HEK293 (cell line): ENCODE results near the gene MAP4K2.

Experiments used
- CTCF ChIP-seq: fragments of 450-650 bp; formaldehyde crosslinking; IDR thresholded peaks from 2 replicates; pipeline ENCODE4 v1.5.1; 2016; ENCODE audit warnings: missing biosample characterization, missing genetic modification characterization
- ZBTB6 ChIP-seq: fragments of 450-650 bp; formaldehyde crosslinking; IDR thresholded peaks from 2 replicates; pipeline ENCODE4 v1.5.1; 2017; ENCODE audit warnings: missing biosample characterization, missing genetic modification characterization
- ZNF274 ChIP-seq, 2 experiments: fragments of 200-500 bp in 1 of 2; fragments of 450-650 bp in 1 of 2; sonication (Bioruptor generic) in 1 of 2; formaldehyde crosslinking in 1 of 2; IDR thresholded peaks; 2 replicates each; pipeline versions ENCODE4 v1.5.1 to v1.6.1; 2014 to 2016; ENCODE audit warnings: borderline replicate concordance in 1 of 2, inconsistent platforms in 1 of 2, low read length in 1 of 2, missing biosample characterization in 1 of 2, missing genetic modification characterization in 1 of 2
- TF ChIP-seq, protein P1 (sequence below): fragments of 450-650 bp; formaldehyde crosslinking; IDR thresholded peaks from 2 replicates; pipeline ENCODE4 v1.5.1; 2016; ENCODE audit warnings: missing biosample characterization, missing genetic modification characterization
- TF ChIP-seq, protein P2 (sequence below): fragments of 450-650 bp; formaldehyde crosslinking; IDR thresholded peaks from 2 replicates; pipeline ENCODE4 v1.5.1; 2016; ENCODE audit warnings: missing biosample characterization, missing genetic modification characterization, low read depth
- TF ChIP-seq, protein P3 (sequence below): fragments of 450-650 bp; formaldehyde crosslinking; IDR thresholded peaks from 2 replicates; pipeline ENCODE4 v1.5.1; 2016; ENCODE audit warnings: missing biosample characterization, missing genetic modification characterization

DNA sequence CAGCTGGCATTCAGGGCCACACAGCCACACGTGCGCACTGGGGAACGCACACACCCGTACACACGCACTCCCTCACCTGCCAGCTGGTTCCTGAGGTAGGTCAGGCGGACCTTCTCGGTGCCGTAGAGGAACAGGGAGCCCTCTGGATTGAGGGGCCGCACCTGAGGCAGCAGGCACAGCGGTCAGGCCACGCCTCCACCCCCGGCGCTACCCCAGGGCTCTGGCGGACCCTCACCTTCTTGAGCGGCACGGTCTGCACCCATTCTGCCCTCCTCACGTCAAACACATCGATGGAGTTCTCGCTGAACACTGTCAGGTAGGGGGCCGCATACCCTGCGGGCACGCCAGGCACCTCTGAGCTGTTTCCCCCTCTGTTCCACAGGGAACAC lies 24.4 kb upstream of the MAP4K2 start:
- no peak for TF ChIP-seq CTCF
- no peak for TF ChIP-seq ZNF274 (IDR thresholded peaks at IDR 0.05; ENCODE audit: low read length)
- no peak for TF ChIP-seq ZNF274 (tag by site-specific recombination; IDR thresholded peaks at IDR 0.05; ENCODE audit: borderline replicate concordance)
- TF ChIP-seq, protein P1, sequence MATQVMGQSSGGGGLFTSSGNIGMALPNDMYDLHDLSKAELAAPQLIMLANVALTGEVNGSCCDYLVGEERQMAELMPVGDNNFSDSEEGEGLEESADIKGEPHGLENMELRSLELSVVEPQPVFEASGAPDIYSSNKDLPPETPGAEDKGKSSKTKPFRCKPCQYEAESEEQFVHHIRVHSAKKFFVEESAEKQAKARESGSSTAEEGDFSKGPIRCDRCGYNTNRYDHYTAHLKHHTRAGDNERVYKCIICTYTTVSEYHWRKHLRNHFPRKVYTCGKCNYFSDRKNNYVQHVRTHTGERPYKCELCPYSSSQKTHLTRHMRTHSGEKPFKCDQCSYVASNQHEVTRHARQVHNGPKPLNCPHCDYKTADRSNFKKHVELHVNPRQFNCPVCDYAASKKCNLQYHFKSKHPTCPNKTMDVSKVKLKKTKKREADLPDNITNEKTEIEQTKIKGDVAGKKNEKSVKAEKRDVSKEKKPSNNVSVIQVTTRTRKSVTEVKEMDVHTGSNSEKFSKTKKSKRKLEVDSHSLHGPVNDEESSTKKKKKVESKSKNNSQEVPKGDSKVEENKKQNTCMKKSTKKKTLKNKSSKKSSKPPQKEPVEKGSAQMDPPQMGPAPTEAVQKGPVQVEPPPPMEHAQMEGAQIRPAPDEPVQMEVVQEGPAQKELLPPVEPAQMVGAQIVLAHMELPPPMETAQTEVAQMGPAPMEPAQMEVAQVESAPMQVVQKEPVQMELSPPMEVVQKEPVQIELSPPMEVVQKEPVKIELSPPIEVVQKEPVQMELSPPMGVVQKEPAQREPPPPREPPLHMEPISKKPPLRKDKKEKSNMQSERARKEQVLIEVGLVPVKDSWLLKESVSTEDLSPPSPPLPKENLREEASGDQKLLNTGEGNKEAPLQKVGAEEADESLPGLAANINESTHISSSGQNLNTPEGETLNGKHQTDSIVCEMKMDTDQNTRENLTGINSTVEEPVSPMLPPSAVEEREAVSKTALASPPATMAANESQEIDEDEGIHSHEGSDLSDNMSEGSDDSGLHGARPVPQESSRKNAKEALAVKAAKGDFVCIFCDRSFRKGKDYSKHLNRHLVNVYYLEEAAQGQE: no peak
- no peak for TF ChIP-seq ZBTB6 (tag by site-specific recombination)
- TF ChIP-seq, protein P2, sequence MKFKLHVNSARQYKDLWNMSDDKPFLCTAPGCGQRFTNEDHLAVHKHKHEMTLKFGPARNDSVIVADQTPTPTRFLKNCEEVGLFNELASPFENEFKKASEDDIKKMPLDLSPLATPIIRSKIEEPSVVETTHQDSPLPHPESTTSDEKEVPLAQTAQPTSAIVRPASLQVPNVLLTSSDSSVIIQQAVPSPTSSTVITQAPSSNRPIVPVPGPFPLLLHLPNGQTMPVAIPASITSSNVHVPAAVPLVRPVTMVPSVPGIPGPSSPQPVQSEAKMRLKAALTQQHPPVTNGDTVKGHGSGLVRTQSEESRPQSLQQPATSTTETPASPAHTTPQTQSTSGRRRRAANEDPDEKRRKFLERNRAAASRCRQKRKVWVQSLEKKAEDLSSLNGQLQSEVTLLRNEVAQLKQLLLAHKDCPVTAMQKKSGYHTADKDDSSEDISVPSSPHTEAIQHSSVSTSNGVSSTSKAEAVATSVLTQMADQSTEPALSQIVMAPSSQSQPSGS (tag by site-specific recombination): no peak
- TF ChIP-seq, protein P3, sequence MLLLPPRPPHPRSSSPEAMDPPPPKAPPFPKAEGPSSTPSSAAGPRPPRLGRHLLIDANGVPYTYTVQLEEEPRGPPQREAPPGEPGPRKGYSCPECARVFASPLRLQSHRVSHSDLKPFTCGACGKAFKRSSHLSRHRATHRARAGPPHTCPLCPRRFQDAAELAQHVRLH: no peak
